Activated CD8-positive, alpha-beta T cell treated with anti-CD3 and anti-CD28 coated beads for 36 hours (primary cell): Measurements from ENCODE around the gene GGT5. TPM values are rescaled to one million over a fixed set of nuclear protein-coding genes. Genes with fewer than 3 reads are reported as not detected.

Experiments
- ATAC-seq: fragments of 200-7000 bp; cut with Tn5 transposase; one replicate; pipeline ENCODE4 v1.10.0; 2021; ENCODE audit warnings: mild to moderate bottlenecking, moderate library complexity
- CTCF ChIA-PET: fragments of 350-600 bp; sonication (Branson Sonifier 250); formaldehyde crosslinking; loops from one replicate; lab custom pipeline; 2021; ENCODE audit warnings: antibody characterized with exemption; lab: Charles Lee
- POLR2A ChIA-PET: fragments of 350-600 bp; sonication (Branson Sonifier 250); formaldehyde crosslinking; loops from one replicate; lab custom pipeline; 2021; ENCODE audit warnings: antibody characterized with exemption; lab: Charles Lee
- DNase-seq: peaks from one replicate; pipeline ENCODE4 v3.0.0-alpha.2; 2020
- H3K27ac Mint-ChIP-seq: one replicate; pipeline ENCODE4 v1.8.0; 2021; ENCODE audit warnings: mild to moderate bottlenecking, mixed read lengths
- H3K27me3 Mint-ChIP-seq: one replicate; pipeline ENCODE4 v1.8.0; 2021; ENCODE audit warnings: mixed read lengths
- H3K36me3 Mint-ChIP-seq: one replicate; pipeline ENCODE4 v1.8.0; 2021; ENCODE audit warnings: low read depth, mixed read lengths
- H3K4me1 Mint-ChIP-seq: one replicate; pipeline ENCODE4 v1.8.0; 2021; ENCODE audit warnings: low read depth, mixed read lengths
- H3K4me3 Mint-ChIP-seq: one replicate; pipeline ENCODE4 v1.8.0; 2021; ENCODE audit warnings: mild to moderate bottlenecking, moderate library complexity, mixed read lengths
- H3K9me3 Mint-ChIP-seq: one replicate; pipeline ENCODE4 v1.8.0; 2021; ENCODE audit warnings: mixed read lengths
- CTCF ChIP-seq: fragments of 200-600 bp; IDR thresholded peaks from one replicate; pipeline ENCODE4 v1.8.0; 2022; ENCODE audit warnings: antibody characterized with exemption, mild to moderate bottlenecking
- intact Hi-C: fragments of 100-400 bp; cut with micrococcal nuclease; formaldehyde crosslinking; loops from one replicate; pipeline ENCODE4 v1.10.0; 2022
- total RNA-seq, 2 experiments: library from RNA; stranded (reverse); gene quantifications; one replicate each; pipeline ENCODE4 v1.2.3, GENCODE V29; 2021

Gene GGT5
- total RNA-seq, 2 experiments from 2014 or later = not detected

- ATAC-seq (peak; percentile 8), DNase-seq (no peak)
- no peak for TF ChIP-seq CTCF
- Mint-ChIP-seq H3K9me3 (no peaks in the 10 kb centered on the region), H3K4me1 (peaks cover 4% of the 10 kb centered on the region), H3K27me3 (no peaks in the 10 kb centered on the region), H3K4me3 (no peak overlapping the region), H3K27ac (peak overlapping the region; percentile 30), H3K36me3 (peaks cover 2% of the 10 kb centered on the region)
- ChIA-PET CTCF (interaction anchor here (0.9 to 1.4 kb wide), 5 partner anchors 21 to 223 kb away, joined by 3 to 6 read pairs (median 4); no protein-coding TSS in a partner anchor), POLR2A (interaction anchor here (1.1 kb wide), 1 partner anchor 21 kb away, joined by 3 read pairs; no protein-coding TSS in a partner anchor)
- intact Hi-C loops = no loop called here
Observed at GRCh38 chr22:24178502-24179440, 66.1 kb downstream of the GGT5 start.

GRCh38 chr22:24178021-24178431, 66.9 kb downstream of the GGT5 start:
- ChIA-PET CTCF (interaction anchor here (0.9 to 4.4 kb wide), 4 partner anchors 20 to 222 kb away, joined by 3 to 63 read pairs (median 4); no protein-coding TSS in a partner anchor), POLR2A (no interaction called here)
- ATAC-seq (no peak), DNase-seq (no peak)
- peaks cover 4% of the 10 kb centered on the region for H3K4me1 Mint-ChIP-seq
- H3K27ac Mint-ChIP-seq = no peak overlapping the region
- no peak for TF ChIP-seq CTCF
- H3K9me3 Mint-ChIP-seq = no peaks in the 10 kb centered on the region
- no peaks in the 10 kb centered on the region for H3K27me3 Mint-ChIP-seq
- no peak overlapping the region for H3K4me3 Mint-ChIP-seq
- H3K36me3 Mint-ChIP-seq = peaks cover 2% of the 10 kb centered on the region
- intact Hi-C loops = no loop called here

- Mint-ChIP-seq H3K27me3 (no peaks in the 10 kb centered on the region), H3K4me1 (peaks cover 4% of the 10 kb centered on the region), H3K9me3 (no peaks in the 10 kb centered on the region), H3K27ac (no peak overlapping the region), H3K36me3 (peaks cover 5% of the 10 kb centered on the region), H3K4me3 (no peak overlapping the region)
- ChIA-PET CTCF (interaction anchor here (3.9 to 4.4 kb wide), 2 partner anchors 19 to 44 kb away, joined by 30 to 63 read pairs; no protein-coding TSS in a partner anchor), POLR2A (no interaction called here)
- ATAC-seq (no peak), DNase-seq (no peak)
- intact Hi-C loops = no loop called here
- TF ChIP-seq CTCF = no peak
Observed at GRCh38 chr22:24177456-24177855, 67.4 kb downstream of the GGT5 start.

GRCh38 chr22:24177045-24177444, 67.8 kb downstream of the GGT5 start:
- H3K4me1 Mint-ChIP-seq = peaks cover 4% of the 10 kb centered on the region
- intact Hi-C loops = no loop called here
- H3K27ac Mint-ChIP-seq = peak overlapping the region; percentile 11
- POLR2A ChIA-PET = no interaction called here
- no peak overlapping the region for H3K4me3 Mint-ChIP-seq
- no peak for TF ChIP-seq CTCF
- no peaks in the 10 kb centered on the region for H3K9me3 Mint-ChIP-seq
- DNase-seq (no peak), ATAC-seq (no peak)
- peaks cover 6% of the 10 kb centered on the region for H3K36me3 Mint-ChIP-seq
- H3K27me3 Mint-ChIP-seq = no peaks in the 10 kb centered on the region
- CTCF ChIA-PET = interaction anchor here (0.8 to 4.4 kb wide), 4 partner anchors 11 to 44 kb away, joined by 3 to 63 read pairs (median 20); no protein-coding TSS in a partner anchor

GRCh38 chr22:24176630-24177029, 68.3 kb downstream of the GGT5 start:
- DNase-seq (no peak), ATAC-seq (no peak)
- Mint-ChIP-seq H3K27ac (peak overlapping the region; percentile 34), H3K4me3 (no peak overlapping the region), H3K9me3 (no peaks in the 10 kb centered on the region), H3K4me1 (peaks cover 4% of the 10 kb centered on the region), H3K27me3 (no peaks in the 10 kb centered on the region), H3K36me3 (peaks cover 8% of the 10 kb centered on the region)
- ChIA-PET CTCF (interaction anchor here (0.8 to 4.4 kb wide), 4 partner anchors 11 to 44 kb away, joined by 3 to 63 read pairs (median 20); no protein-coding TSS in a partner anchor), POLR2A (no interaction called here)
- intact Hi-C loops = no loop called here
- TF ChIP-seq CTCF = no peak
